Hematopoietic multipotent progenitor cell treated with erythropoietin and hydrocortisone succinate and interleukin-3 and kit ligand, for 8 days (in vitro differentiated cells): Measurements from ENCODE around the gene PRR14.

Experiments
- DNase-seq: peaks from one replicate; pipeline ENCODE4 v3.0.0-alpha.2; 2015

Gene PRR14

DNA sequence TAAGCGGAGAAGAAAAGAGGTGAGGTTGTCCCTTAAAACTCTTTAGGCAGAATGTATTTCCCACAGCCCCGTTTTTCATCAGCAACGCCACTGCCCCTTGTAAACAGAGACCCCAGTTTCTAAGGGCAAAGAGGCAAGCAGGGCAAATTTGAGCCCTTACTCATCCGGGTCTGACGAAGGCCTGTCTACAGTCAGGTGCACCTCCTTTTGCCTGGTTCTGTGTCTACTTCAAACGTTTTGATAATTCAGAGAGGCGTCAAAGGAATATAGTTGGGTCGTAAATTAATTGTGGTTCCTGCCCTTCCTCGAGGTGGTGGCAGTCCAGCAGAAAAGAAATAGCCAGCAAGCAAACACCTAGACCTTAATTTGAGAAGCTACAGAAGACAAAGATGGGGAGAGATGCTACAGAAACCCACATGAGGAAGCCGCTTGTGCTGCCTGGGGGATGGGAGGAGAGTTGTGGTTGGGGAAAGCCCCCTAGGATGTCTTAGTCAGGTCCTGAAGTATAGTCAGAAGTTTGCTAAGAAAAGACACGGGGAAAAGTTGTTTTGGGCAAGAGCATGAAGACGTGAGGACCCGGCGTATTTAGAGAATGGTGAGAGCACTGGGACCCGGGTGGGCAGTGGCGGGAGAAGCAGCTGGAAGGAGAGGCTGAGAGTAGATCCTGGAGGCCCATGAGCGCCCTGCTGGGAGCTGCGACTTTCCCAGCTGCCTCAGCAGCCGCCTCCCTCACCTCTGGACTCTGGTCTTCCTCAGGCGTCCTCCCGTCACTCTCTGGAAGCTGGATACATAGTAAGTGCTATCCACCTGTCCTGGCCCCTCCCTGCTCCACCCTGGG, 9.9 kb downstream of the PRR14 start:
- DNase-seq = no peak

DNA sequence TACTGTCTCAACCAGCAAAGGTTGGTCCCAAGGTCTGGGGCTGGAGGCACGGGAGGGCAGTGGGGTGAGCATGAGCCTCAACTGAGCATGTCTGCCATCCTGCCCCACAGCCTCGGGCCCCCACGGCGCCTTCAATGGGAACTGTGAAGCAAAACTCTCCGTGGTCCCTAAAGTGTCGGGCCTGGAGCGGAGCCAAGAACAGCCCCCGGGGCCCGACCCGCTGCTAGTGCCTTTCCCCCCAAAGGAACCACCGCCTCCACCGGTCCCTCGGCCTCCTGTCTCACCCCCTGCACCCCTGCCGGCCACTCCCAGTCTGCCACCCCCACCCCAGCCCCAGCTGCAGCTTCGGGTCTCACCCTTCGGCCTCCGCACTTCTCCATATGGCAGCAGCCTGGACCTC, 11.7 kb downstream of the PRR14 start:
- no peak for DNase-seq

DNA sequence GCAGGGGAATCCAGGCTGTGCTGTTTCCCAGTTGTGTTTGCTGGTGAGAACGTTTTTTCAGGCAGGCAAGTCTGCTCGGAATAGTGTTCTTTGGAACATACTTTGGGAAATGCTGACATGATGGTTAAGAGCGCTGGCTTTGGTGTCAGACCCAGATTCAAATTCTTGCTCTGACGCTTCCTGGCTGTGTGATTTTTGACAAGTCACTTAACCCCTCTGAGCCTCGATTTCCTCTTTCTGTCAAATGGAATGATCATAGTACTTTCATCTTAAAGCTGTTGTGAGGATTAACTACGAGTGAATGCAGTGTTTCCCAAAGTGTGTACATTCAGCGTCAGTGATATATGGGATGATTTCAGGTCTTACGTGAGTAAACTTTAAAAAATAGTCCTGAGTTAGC, 12.3 kb downstream of the PRR14 start:
- DNase-seq = no peak

DNA sequence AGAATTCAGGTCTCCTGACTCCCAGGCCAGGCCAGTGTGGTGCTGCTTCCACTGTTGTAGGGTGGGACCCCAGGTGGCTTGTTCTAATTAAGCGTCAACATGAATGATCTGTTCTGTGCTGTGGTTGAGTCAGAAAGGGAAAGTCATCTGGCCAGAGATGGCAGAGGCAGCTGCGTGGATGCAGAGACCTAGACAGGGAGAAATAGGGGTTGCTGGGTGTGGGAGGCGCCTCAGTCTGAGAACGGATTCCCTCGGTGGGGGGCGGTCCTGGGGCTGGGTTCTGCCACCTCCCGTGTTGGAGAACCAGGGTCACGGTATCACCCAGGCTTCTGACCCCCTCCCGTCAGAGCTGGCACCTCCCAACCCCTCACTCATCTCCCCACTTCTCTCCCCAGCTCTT, 13.1 kb downstream of the PRR14 start:
- no peak for DNase-seq

DNA sequence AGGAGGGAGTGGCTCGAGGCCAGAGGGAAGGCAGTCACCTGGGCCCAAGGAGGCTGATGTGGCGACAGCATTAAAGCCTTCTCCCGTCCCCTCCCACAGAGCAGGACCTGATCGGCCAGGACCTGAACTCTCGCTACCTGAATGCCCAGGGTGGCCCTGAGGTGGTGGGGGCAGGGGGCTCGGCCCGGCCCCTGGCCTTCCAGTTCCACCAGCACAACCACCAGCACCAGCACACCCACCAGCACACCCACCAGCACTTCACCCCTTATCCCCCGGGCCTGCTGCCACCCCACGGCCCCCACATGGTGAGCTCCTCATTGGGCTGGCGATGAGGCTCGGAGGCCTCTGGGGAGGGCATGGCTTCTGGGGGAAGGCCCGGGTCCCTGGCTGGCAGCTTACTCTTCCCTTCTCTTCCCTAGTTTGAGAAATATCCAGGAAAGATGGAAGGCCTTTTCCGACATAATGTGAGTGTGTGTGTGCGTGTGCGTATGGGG, 13.9 kb downstream of the PRR14 start:
- DNase-seq = no peak

DNA sequence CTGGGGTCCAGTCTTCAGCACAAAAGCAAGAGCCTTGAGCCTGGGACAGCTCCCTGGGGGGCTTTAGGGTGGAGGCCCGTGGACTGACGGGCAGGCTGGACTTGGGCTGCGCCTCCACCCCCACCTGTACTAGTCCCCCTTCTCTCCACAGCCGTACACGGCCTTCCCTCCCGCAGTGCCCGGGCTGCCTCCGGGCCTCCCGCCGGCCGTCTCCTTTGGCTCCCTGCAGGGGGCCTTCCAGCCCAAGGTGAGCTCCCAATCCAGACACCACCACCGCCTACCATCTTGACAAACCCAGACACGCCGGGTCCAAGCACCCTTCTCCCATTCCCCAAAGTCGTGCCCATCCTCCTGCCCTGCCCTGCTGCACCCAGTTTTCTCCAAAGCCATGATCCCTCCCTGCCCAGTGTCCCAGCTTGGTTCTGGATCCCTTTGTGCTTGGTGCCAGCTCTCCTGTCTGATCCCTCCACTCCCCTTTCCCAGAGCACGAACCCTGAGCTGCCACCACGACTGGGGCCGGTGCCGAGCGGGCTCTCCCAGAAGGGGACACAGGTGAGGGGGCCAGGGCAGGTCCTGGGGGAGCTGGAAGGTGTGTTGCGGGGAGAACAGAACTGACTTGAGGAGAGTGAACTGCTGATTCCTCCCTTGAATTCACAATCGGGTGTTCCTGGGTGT, 14.5 kb downstream of the PRR14 start:
- DNase-seq = no peak

DNA sequence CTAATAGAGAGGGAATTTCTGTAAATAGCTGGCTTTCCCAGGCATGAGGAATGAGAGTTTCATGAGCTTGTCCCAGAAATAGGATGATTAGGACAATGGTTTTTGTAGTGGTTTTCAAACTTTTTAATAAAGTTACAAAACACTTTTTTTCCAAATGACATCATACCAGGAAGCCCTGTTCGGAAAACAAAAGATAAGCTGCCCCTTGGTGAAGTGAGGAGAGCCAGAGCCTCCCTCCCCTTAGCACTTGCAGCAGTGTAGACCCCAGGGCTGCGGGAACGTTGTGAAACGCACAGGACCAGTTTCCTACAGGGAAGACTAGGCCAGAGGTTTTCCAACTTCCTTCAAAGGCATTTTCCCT, 15.1 kb downstream of the PRR14 start:
- DNase-seq = no peak

DNA sequence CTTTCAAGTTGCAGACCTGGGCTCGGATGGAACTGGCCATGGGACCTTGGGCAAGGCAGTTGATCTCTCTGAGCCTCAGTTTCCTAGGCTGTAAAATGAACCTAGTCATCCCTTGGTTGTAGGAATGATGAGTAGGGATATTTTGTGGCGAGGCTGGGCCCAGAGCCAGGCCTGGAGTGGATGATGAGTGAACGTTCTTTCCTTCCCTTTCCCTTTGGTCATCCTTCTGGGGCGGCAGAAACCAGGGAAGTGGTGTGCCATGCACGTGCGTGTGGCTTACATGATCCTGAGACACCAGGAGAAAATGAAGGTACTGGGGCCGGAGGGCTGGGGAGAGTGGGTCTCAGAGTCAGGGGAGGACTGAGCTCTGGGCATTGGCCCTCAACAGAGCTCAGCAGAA, 15.9 kb downstream of the PRR14 start:
- DNase-seq = no peak

DNA sequence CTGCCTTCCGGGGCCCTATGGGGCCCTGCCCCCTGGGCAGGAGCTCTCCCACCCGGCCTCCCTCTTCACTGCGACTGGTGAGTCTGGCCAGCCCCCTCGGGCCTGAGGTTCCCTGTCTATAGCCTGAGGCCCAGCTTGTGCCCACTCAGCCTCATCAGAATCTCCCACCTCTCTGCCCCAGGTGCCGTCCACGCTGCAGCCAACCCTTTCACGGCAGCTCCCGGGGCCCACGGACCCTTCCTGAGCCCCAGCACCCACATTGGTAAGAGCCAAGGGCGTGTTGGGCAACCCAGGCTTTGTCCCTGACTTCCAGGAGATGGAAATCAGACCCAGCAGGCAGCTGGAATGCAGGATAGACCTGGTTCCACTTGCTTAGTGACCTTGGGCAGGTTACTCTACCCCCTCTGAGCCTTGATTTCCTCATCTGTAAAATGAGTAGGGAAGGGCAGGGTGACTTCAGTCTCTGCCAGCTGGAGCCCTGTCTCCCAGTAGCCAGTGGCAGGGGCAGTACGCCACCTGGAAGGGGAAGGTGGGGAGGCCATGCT, 16.7 kb downstream of the PRR14 start:
- DNase-seq = no peak

DNA sequence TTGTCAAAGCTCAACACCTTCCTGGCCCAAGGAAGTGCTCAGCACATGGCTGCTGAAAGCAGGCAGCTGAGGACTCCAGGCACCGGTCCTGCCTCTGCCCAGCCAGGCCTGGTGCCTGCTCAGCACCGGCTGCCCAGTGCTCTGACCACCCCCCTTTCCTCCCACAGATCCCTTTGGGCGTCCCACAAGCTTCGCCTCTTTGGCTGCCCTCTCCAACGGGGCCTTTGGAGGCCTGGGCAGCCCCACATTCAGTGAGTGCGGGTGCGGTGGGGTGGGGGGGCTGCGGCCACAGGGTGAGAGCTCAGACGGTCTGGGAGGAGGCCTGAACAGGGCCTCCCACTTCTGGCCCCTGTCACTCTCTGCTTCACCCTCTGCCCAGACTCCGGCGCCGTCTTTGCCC, 17.6 kb downstream of the PRR14 start:
- DNase-seq = no peak

DNA sequence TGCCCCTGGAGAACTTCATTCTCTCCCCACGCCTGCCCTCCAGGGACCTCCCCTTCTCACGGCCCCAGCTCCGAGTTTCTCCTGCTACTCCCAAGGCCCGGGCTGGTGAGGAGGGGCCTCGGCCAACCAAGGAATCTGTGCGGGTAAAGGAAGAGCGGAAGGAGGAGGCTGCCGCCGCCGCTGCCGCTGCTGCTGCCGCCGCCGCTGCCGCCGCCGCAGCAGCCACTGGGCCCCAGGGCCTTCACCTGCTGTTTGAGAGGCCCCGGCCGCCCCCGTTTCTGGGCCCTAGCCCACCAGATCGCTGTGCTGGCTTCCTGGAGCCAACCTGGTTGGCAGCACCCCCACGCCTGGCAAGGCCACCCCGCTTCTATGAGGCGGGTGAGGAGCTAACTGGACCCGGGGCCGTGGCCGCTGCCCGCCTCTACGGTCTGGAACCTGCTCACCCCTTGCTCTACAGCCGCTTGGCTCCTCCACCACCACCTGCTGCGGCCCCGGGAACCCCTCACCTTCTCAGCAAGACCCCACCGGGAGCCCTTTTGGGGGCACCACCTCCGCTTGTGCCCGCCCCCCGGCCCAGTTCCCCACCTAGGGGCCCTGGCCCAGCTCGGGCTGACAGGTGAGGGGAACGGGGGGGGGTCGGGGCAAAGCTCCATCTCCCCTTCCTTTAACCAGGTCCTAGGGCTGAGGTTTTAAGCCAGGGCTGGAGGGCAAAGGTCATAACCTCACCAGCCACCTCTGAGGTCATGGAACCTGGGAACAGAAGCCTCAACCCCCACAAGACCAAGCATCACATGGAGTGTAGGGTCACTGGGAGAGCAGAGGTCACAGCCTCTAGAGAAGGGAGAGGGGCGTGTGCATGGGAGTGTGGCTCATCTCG, 18.5 kb downstream of the PRR14 start:
- no peak for DNase-seq

DNA sequence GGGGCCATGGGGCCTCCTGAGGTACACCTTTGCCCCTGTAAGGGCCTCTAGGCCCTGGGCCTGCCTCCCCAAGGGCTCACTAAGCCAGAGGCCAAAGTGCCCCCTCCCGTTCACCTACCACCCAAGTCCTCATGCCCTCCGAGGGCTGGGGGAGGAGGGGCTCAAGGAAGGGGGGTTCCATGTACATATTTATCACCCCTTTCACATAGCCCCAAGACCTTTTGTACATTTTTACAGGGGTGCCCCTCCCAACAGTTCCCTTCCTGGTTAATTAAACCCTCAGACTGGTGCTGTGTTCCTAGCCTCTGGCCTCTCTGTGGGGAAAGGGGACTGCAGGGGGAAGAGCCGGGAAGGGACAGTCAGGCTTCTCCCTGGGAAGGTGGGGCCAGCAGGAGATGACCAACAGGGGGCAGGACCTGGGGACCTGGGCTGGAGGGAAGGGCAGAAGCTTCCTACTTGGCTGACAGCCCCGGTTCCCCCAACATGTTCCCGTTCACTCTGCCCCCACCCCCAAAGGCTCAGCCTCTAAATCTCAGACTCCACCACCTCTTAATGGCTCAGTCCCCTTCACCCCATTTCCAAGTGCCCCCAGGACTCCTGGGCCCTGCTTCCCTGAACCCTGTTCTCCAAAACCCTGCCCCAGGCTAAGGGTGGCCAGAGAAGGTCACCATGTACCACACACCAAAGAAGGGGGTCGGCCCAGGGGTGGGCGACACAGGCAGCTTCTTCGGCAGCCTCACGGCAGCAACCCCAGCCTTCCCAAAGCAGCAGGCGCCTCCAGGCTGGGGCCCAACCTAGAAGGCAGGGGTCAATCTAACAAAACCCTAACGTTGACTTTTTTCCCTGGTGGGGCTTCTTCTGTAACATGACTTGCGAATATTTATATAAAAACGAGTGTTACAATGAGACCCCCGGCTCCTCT, 19.4 kb downstream of the PRR14 start:
- no peak for DNase-seq

DNA sequence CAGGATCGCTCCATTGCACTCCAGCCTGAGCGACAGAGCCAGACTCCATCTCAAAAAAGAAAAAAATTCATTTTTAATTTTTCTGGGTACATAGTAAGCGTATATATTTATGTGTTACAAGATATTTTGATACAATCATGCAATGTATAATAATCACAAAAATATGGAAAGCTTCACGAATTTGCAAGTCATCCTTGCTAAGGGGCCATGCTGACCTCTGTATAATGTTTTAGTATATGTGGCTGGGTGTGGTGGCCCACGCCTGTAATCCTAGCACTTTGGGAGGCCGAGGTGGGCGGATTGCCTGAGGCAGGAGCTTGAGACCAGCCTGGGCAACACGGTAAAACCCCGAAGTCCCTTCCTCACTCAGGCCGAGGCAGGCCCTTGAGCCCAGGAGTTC, 24.4 kb downstream of the PRR14 start:
- no peak for DNase-seq

DNA sequence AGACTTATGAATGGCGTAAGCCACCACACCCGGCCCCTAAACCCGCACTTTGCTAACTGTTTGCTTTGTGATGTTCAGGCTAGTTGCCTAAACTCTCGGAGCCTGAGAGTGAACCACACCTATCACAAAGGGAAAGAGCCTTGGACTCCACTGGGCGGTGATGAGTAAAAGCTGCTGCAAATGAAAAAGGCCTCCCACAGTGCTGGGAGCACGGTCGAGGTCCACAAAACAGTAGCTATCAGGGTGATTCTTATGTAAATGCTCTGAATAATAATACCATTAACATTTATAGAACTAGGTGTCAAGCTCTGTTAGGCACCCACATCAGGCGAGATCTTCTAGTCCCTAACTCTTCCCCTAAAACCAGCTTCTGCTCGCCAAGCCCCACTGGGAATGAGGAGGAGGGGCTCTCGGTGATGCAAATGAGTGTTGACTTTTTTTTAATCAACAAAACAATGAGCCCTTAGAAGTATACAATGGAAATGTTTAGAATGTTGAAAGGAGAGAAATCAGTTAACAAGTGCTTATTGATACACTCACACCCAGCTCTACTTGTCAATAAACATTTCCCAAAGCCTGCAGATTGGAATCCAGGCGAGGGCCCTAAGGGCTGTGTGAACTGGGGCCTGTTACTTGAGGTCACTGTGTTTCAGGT, 27.3 kb downstream of the PRR14 start:
- DNase-seq = no peak

DNA sequence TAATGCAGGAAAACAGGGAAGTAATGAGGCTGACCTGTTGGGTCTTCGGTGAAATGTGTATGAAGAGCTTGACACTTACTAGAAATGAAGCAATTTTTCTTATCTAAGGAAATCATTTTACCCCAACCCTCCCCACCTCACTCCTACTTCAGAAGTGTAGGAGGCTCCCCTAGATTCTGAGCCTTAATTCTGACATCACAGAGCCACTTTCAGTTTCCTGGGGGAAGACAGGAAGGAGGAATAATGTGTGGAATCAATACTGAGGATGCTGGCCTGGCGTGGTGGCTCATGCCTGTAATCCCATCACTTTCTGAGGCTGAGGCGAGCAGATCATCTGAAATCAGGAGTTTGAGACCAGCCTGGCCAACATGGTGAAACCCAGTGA, 27.8 kb downstream of the PRR14 start:
- no peak for DNase-seq

DNA sequence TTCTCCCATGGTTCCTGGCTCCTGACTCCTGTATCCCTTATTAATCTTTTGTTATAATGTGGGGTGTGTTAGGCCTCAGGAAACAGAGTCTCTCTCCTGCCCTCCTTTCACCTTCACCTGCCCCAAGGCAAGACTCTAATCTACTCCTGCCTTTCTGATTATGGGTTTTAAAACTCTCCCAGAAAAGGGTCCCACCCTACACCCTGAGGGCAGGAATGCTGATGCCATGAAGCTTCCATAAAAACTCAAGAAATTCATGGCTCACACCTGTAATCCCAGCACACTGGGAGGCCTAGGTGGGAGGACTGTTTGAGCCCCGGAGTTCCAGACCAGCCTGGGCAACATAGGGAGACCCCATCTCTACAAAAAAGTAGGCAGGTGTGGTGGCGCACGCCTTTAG, 29.6 kb downstream of the PRR14 start:
- no peak for DNase-seq

DNA sequence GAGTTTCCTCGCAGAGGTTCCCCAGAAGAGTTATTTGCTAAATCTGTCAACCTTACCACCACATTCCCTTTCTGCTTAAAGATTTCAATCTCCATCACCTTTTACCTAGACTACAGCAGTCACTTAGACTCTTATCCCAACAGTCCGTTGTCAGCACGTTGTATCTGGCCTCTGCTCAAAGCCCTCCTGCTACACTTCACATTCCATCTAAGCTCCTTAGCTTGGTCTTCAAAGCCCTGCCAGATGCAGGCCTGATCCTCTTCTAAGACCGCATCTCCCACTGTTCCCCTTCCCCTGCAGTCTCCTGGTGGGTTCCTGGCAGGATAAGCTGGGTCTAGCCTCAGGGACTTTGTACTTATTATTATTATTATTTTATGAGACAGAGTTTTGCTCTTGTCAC, 37.9 kb downstream of the PRR14 start:
- no peak for DNase-seq

DNA sequence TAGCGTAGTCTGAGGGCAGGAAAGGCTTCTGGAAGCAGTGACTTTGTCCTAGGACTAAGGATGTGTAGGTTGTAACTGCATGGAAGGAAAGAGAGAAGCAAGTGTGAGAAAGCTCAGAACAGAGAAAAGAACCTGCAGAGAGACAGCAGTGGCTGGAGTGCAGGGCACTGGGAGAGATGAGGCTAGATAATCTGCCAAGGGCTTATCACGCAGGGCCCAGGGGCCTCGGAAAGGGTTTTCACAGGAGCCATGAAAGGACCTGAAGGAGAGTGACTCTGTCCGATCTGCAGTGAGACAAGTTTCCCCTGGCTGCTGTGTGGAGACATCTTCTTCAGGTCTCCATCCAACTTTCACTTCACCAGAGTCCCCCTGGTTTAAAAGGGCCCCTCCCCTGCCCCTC, 41.1 kb downstream of the PRR14 start:
- DNase-seq = peak; percentile 67

DNA sequence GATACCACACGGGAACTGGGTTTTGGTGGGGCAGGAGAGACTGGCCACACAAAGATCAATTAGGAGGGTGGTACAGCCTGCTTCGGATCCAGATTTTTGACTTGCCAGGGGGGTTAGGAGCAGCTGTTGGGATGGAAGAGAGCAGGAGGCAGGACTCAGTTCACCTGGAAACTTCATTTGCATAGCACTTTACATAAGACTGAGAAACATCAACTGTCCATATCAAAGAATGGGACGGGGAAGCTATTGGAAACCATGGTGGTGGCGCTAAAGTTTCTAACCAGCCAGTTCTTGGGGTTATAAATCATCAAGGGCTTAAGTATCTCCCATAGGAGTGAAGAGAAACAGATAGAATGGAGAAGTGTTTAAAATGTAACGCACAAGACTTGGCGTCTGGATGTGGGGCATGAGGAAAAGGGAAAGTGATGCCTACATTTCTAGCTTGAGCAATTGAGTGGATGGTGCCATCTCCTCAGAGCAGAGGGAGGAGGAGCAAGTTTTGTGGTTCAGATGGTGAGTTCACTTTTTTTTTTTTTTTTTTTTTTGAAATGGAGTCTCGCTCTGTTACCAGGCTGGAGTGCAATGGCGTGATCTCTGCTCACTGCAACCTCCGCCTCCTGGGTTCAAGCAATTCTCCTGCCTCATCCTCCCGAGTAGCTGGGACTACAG, 41.8 kb downstream of the PRR14 start:
- peak; percentile 52 for DNase-seq

DNA sequence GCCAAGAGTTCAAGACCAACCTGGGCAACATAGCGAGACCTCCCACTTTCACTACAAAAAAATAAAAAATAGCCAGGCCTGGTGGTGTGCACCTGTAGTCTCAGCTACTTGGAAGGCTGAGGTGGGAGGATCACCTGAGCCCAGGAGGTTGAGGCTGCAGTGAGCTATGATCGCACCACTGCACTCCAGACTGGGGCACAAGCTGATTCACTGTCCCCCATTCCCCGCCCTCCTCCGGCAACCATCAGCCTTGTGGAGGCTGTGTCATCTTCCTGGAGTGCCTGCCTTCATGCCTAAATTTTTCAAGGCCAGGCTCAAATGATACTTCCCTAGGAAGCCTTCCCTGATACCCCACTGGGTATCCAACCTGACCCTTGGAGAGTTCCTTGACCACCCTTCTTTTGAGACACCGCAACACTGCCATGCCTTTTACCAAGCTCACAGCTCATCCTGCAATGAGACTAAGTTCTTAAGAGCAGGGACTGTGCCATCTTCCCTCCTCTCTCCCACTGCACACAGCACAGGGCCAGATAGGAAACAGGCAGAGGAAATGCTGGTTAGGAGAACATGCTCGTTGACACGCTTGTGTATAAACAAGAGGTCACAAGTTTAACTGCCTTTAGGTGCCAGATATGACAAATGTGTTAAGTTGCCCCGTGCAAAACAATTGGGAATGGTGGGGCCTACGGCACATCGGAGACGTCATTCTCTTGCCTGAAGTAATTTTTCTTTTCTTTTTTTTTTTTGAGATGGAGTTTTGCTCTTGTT, 44.4 kb downstream of the PRR14 start:
- no peak for DNase-seq
